Islet precursor cell (in vitro differentiated cells): ENCODE data around the gene ZNF816.
"Not testable (repeated sequence)": the region's sequence is repeated elsewhere in the genome, so short reads cannot be mapped to it uniquely, and the experiment has no call there.

Experiments
- DNase-seq: peaks from one replicate; pipeline ENCODE4 v3.0.0-alpha.2; 2018

Gene ZNF816

GRCh38 chr19:52924641-52925040 is 38.0 kb downstream of the ZNF816 start:
- not testable (repeated sequence) for DNase-seq

DNA sequence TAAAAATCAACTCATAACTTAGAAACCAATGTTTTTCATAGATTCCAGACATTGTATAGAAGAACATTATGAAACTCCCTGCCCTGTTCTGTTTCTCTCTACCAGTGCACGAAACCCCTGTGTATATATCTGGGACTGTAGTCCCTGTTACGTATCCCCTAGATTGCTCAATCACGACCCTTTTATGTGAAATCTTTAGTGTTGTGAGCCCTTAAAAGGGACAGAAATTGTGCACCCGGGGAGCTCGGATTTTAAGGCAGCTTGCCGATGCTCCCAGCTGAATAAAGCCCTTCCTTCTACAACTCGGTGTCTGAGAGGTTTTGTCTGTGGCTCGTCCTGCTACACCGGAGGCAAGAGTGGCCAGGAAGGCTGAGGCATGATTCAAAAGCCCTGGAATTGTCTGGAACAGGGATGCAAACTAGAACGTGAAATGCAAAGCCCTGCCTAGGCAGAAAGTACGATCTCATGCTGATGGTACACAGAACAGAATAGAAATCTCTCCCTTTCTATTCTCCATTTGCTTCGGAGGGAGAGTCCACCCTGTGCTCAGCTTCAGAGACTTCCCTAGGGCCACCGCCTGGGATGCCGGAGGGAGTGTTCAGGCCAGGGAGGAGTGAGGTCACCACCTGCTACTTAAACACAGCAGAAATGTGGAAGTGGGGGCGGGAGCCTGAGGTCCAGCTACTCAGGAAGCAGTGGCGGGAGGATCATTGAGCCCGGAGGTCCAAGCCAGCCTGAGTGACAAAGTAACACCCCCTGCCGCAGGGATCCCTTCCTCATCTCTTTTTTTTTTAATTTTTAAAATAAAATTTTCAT is 38.7 kb downstream of the ZNF816 start:
- DNase-seq, result peak; percentile 85

- DNase-seq, result peak; percentile 97
These were observed 39.6 kb downstream of the ZNF816 start, which contains the start of gene ZNF888 for GRCh38 chr19:52922841-52923777. Gene ZNF888 (minus strand): TSS chr19:52923428. CDS start chr19:52917873, 5,555 bp downstream.

DNA sequence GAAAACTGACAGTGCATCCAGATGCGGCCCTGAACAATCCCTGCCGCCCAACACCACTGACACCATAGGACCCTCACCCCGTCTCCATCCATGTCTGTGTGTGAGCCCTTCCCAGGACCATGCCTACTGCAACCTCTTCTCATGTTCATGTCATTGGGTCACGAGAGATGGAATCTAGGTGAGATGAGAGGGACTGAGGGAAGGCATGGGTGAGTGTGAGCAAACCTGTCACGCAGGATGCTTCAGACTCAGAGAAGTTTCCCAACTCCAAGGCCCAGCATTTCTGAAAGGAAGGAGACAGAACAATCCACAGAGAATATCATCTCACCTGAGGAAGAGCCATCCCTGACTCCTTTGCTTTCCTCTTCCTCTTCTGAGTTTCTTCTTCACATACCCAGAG is 45.1 kb downstream of the ZNF816 start:
- DNase-seq, result no peak

GRCh38 chr19:52910648-52911047 is 52.0 kb downstream of the ZNF816 start:
- DNase-seq, result no peak

- DNase-seq, result not testable (repeated sequence)
These were observed 58.5 kb downstream of the ZNF816 start for GRCh38 chr19:52904052-52904780.

- no peak for DNase-seq
These were observed 60.8 kb downstream of the ZNF816 start for GRCh38 chr19:52901842-52902241.
